Suprapubic skin (tissue), 4 donors: ENCODE measurements around the gene HOXB4.

Experiments
- POLR2A ChIP-seq, 2 donors: fragments of 450-650 bp; IDR thresholded peaks; one replicate each; pipeline ENCODE4 v1.6.1; 2017; ENCODE audit warnings: antibody characterized with exemption in 2 of 2, mild to moderate bottlenecking in 2 of 2, moderate library complexity in 2 of 2
- POLR2AphosphoS5 ChIP-seq, 3 donors: sonication (generic); formaldehyde crosslinking; IDR thresholded peaks; one replicate each; pipeline ENCODE4 v1.6.1; 2017; ENCODE audit warnings: antibody characterized with exemption in 3 of 3
- TF ChIP-seq, protein P1 (sequence below), 2 donors: fragments of 200-600 bp in 1 of 2; fragments of 450-650 bp in 1 of 2; sonication (generic) in 1 of 2; IDR thresholded peaks; one replicate each; pipeline ENCODE4 v1.5.1; 2016 to 2019; ENCODE audit warnings: antibody characterized with exemption in 2 of 2, mild to moderate bottlenecking in 1 of 2, moderate library complexity in 1 of 2

DNA sequence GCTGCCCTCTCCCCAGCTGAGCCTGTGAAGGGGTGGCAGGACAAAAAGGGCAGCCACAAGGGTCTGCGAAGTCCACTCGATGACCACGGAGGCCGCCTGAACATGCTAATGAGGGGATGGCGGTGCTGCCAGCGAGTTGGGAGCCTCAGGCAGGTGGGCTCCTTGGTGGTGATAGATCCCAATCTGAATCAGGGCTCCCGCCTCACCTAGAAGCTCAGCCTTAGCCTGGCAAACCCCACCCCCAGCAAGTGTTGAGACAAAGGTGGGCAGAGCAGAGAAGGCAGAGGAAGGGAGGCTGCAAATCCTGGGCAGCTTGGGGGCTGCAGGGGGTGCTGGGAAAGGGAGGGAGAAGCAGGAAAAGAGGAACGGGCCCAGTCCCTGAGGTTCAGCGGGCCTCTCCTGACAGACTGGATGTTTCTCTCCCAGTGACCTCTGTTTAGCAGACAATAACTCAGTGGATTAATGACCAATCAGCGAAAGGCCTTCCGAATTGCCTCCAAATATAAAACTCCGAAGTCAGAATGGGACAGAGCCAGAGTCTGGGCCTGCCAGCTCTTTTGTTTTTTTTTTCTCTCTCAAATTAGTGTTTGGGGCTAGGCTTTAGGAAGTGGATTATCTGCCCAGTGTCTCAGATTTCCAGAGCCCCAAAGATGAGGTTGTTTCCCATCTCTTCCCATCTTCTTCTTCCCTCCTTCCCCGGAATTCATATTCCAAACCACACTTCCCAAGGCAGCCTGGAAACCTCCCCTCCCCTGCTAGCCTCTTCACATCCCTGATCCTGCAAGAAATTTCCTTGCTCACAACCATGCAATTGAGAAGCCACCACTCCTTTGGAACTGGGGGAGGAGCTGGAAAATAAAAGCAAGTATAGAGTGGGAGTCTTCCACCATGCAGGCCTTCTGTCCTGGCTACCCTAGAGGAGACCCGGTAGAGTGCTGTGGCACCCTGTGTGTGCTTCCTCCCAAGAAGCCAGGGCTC is 18.0 kb downstream of the HOXB4 start:
- TF ChIP-seq, protein P1, sequence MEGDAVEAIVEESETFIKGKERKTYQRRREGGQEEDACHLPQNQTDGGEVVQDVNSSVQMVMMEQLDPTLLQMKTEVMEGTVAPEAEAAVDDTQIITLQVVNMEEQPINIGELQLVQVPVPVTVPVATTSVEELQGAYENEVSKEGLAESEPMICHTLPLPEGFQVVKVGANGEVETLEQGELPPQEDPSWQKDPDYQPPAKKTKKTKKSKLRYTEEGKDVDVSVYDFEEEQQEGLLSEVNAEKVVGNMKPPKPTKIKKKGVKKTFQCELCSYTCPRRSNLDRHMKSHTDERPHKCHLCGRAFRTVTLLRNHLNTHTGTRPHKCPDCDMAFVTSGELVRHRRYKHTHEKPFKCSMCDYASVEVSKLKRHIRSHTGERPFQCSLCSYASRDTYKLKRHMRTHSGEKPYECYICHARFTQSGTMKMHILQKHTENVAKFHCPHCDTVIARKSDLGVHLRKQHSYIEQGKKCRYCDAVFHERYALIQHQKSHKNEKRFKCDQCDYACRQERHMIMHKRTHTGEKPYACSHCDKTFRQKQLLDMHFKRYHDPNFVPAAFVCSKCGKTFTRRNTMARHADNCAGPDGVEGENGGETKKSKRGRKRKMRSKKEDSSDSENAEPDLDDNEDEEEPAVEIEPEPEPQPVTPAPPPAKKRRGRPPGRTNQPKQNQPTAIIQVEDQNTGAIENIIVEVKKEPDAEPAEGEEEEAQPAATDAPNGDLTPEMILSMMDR (IDR thresholded peaks at IDR 0.05), result no peak
- TF ChIP-seq POLR2A (IDR thresholded peaks at IDR 0.05) (no peak), POLR2AphosphoS5 (IDR thresholded peaks at IDR 0.05) (no peak)
